Right ventricle myocardium inferior (tissue), 1 donor: Measurements from ENCODE around the gene HTN3. TPM values are rescaled to one million over a fixed set of nuclear protein-coding genes. Genes with fewer than 3 reads are reported as not detected.
"Not testable (repeated sequence)": the region's sequence is repeated elsewhere in the genome, so short reads cannot be mapped to it uniquely, and the experiment has no call there.

Experiments
- ATAC-seq: fragments of 200-7000 bp; cut with Tn5 transposase; one replicate; pipeline ENCODE4 v1.9.1; 2020; ENCODE audit warnings: mild to moderate bottlenecking, moderate library complexity
- DNase-seq: peaks from one replicate; pipeline ENCODE4 v3.0.0; 2021; ENCODE audit errors: missing footprints
- intact Hi-C: fragments of 100-400 bp; cut with DNase I; formaldehyde crosslinking; loops from one replicate; pipeline ENCODE4 v1.11.0; 2022
- long read RNA-seq: library from polyadenylated mRNA; unstranded; transcript quantifications from one replicate; pipeline ENCODE4 v2.0.0, GENCODE V29; 2021
- total RNA-seq: library from RNA; stranded (reverse); fragmentation: NEBNext Ultra II Directional; extraction: Animal tissue kit (Norgen Biotek cat#: 25700); gene quantifications from one replicate; pipeline ENCODE4 v1.2.1, GENCODE V29; 2021
- donor health status: DM: no; HTN: yes; CAD: no; lungs with severe emphysema.

Gene HTN3
- total RNA-seq = not detected
- long read RNA-seq = 0 reads

DNA sequence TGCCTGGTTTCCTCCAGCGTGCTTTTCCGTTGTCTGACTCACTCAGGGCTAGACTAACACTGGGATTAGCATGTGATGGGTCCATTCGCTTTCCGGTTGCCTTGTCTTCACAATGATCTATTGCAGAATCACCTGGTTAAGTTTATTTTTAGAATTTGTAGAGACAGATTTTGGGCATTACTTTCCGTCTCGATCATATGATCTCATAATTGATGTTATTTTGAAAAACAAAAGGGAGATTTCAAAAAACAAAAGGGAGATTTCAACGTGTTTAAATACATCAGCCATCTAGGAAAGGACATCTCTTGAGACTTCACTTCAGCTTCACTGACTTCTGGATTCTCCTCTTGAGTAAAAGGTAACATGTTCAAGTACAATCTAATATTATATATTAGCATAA, at the start of gene HTN3:
HTN3 (plus strand) TSS at position 301 of the 400 bp plus-strand sequence. CDS start 2,282 bp downstream, outside the sequence.
- DNase-seq, intact Hi-C loops, ATAC-seq: not testable (repeated sequence)

DNA sequence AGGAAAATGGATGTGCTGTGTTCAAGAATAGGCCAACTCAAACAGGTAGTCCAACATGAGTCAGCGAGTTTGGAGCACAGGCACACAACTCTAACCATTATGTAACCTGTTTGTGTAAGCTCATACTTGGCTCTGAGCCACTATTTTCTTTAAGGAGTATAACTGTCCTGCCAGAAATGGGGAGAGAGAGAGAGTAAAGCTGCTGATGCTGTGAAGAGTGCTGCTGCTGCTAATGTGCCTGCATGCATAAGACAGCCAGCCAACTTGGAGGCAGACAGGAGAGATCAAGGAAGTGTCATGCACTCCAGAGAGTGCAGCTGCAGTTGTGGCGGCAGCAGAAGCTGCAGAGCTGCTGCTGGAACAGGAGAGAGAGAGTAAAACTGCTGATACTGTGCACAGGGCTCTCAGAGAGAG, 44.2 kb upstream of the HTN3 start:
- intact Hi-C loops = no loop called here
- ATAC-seq = no peak
- DNase-seq = no peak

DNA sequence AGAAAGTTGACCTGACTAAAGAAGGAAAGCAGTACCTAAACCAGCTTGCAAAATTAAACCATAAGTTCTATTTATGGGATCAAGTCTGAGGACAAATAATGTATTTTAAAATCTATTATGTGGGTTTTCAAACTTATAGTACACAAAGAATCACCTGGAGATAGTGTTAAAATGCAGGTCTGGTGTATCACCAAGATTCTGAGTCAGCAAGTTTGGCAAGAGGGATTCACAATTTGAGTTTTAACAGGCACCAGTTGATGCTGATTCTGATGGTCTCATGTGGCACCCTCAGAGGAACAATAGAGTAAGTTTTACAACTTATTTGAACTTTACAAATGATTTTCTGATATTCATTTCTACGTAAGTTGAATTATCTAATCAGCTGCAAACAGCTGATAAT, 41.6 kb upstream of the HTN3 start:
- intact Hi-C loops = no loop called here
- no peak for ATAC-seq
- no peak for DNase-seq

- DNase-seq (no peak), ATAC-seq (no peak)
- intact Hi-C loops = no loop called here
Observed at GRCh38 chr4:69991016-69991415, 37.2 kb upstream of the HTN3 start.

DNA sequence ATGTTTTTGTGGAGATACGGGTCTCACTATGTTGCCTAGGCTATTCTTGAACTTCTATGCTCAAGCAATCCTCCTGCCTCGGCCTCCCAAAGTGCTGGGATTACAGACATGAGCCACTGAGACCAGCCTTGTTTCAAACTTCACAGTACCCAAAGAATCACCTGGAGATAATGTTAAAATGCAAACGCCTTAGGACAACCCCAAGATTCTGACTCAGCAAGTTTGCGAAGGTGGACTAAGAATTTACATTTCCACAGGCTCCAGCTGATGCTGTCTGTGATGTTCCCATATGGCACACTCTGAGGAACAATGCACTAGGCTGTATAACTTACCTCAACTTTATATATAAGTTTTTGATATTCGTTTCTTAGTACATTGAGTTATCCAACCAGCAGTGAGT, 33.5 kb upstream of the HTN3 start:
- ATAC-seq = no peak
- intact Hi-C loops = no loop called here
- no peak for DNase-seq

- ATAC-seq (no peak), DNase-seq (no peak)
- intact Hi-C loops = no loop called here
Observed at GRCh38 chr4:69995526-69996016, 32.7 kb upstream of the HTN3 start, which contains the start of gene STATH. TSS of gene STATH (plus strand) at chr4:69995966. CDS start at chr4:69998438, 2,472 bp downstream.

GRCh38 chr4:69999420-69999819, 28.8 kb upstream of the HTN3 start:
- no peak for DNase-seq
- intact Hi-C loops = no loop called here
- ATAC-seq = no peak

DNA sequence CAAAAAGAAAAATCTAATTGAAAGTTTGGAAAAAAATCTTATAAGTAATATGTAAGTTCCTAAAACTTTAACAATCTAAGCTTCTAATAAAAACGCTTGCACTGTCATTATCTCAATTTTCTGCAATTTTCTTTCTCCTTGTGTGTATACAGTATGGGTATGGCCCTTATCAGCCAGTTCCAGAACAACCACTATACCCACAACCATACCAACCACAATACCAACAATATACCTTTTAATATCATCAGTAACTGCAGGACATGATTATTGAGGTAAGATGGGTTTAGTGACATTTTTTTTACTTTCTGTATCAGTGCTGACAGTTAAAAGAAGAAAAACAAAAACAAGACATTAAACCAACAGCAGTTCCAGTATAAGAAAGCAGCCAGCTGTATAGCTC, 27.5 kb upstream of the HTN3 start:
- DNase-seq (no peak), ATAC-seq (no peak)
- intact Hi-C loops = no loop called here

- ATAC-seq (no peak), DNase-seq (no peak)
- intact Hi-C loops = no loop called here
Observed at GRCh38 chr4:70002507-70002906, 25.8 kb upstream of the HTN3 start.

DNA sequence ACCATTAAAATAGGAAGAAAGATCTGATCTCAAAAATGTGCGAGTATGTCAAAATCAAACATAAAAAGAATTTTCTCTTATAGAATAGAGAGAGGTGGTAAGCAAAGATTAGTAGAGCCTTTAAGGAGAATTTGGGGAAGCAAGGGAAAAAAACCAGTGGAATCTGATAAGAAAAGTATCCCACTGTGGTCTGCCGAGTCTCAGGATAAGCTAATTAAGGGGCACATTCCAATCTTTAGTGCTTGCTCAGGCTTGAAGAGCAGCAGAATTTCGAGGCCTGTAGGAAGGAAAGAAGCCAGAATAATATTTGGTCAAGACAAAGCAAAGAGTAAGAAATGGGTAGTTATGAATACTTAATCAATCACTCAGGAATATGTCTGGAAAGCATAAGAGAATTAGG, 19.5 kb upstream of the HTN3 start:
- ATAC-seq (no peak), DNase-seq (no peak)
- intact Hi-C loops = no loop called here

DNA sequence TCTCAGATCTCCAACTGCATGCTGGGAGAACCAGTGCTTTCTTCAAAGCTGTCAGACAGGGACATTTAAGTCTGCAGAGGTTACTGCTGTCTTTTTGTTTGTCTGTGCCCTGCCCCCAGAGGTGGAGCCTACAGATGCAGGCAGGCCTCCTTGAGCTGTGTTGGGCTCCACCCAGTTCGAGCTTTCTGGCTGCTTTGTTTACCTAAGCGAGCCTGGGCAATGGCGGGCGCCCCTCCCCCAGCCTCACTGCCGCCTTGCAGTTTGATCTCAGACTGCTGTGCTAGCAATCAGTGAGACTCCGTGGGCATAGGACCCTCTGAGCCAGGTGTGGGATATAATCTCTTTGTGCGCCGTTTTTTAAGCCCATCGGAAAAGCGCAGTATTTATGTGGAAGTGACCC, 9.3 kb upstream of the HTN3 start:
- intact Hi-C loops, ATAC-seq, DNase-seq: not testable (repeated sequence)

GRCh38 chr4:70023218-70023617, 5.0 kb upstream of the HTN3 start:
- no peak for ATAC-seq
- intact Hi-C loops = no loop called here
- DNase-seq = no peak

DNA sequence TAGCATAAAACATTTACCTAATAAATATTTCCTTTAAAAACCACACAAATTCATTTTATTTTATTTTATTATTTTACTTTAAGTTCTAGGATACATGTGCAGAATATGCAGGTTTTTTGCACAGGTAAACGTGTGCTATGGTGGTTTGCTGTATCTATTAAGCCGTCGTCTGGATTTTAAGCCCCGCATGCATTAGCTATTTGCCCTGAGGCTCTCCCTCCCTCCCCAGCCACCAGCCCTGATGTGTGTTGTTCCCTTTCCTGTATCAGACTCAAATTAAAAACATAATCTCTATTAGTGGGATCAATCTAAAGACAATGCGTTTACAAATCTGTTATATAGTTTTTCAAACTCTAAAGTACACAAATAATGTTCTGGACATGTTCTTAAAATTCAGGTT, 1.2 kb upstream of the HTN3 start:
- ATAC-seq (no peak), DNase-seq (no peak)
- intact Hi-C loops = no loop called here

- ATAC-seq, intact Hi-C loops, DNase-seq: not testable (repeated sequence)
Observed at GRCh38 chr4:70037559-70037958, 9.3 kb downstream of the HTN3 start.

DNA sequence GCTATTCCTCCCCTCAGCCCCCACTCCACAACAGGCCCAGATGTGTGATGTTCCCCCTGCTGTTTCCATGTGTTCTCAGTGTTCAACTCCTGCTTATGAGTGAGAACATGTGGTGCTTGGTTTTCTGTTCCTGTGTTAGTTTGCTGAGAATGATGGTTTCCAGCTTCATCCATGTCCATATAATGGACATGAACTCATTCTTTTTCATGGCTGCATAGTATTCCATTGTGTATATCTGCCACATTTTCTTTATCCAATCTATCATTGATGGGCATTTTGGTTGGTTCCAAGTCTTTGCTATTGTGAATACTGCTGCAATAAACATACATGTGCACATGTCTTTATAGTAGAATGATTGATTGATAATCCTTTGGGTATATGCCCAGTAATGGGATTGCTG, 11.7 kb downstream of the HTN3 start:
- DNase-seq, ATAC-seq, intact Hi-C loops: not testable (repeated sequence)

DNA sequence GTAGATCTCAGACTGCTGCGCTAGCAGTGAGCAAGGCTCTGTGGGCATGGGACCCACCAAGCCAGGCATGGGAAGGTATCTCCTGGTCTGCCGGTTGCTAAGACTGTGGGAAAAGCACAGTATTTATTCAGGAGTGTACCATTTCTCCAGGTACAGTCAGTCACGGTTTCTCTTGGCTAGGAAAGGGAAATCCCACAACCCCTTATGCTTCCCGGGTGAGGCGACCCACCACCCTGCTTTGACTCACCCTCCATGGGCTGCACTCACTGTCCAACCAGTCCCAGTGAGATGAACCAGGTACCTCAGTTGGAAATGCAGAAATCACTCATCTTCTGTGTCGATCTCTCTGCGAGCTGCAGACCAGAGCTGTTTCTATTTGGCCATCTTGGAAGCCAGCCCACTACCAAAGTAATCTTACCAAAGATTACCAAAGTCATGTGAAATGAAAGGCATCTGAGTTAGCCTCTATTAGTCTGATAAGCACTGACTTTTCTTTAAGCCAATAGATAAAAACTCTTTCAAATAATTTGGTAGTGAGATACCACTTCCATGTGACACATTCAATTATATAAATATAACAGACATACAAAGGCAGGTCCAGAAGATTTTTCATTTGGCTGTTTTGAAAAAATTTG, 13.5 kb downstream of the HTN3 start:
- ATAC-seq (no peak), DNase-seq (no peak)
- intact Hi-C loops = no loop called here

GRCh38 chr4:70050138-70050537, 21.9 kb downstream of the HTN3 start, which contains the start of gene HTN1:
TSS of gene HTN1 (plus strand) at chr4:70050438. CDS start at chr4:70053077, 2,639 bp downstream.
- DNase-seq, intact Hi-C loops, ATAC-seq: not testable (repeated sequence)

DNA sequence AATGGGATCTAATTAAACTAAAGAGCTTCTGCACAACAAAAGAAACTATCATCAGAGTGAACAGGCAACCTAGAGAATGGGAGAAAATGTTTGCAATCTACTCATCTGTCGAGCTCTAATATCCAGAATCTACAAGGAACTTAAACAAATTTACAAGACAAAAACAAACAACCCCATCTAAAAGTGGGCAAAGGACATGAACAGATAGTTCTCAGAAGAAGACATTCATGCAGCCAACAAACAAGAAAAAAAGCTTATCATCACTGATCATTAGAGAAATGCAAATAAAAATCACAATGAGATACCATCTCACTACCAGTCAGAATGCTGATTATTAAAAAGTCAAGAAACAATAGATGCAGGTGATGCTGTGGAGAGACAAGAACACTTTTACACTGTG, 28.3 kb downstream of the HTN3 start:
- intact Hi-C loops, ATAC-seq, DNase-seq: not testable (repeated sequence)

GRCh38 chr4:70057651-70058050, 29.4 kb downstream of the HTN3 start:
- ATAC-seq (no peak), DNase-seq (no peak)
- intact Hi-C loops = no loop called here

GRCh38 chr4:70059149-70059548, 30.9 kb downstream of the HTN3 start:
- intact Hi-C loops = no loop called here
- DNase-seq (no peak), ATAC-seq (no peak)

GRCh38 chr4:70062000-70062399, 33.7 kb downstream of the HTN3 start:
- ATAC-seq = no peak
- intact Hi-C loops = no loop called here
- no peak for DNase-seq
